ENCODE data around the gene NRTN.
"Not testable (repeated sequence)": the region's sequence is repeated elsewhere in the genome, so short reads cannot be mapped to it uniquely, and the experiment has no call there.

Gene NRTN, protein sequence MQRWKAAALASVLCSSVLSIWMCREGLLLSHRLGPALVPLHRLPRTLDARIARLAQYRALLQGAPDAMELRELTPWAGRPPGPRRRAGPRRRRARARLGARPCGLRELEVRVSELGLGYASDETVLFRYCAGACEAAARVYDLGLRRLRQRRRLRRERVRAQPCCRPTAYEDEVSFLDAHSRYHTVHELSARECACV

DNA sequence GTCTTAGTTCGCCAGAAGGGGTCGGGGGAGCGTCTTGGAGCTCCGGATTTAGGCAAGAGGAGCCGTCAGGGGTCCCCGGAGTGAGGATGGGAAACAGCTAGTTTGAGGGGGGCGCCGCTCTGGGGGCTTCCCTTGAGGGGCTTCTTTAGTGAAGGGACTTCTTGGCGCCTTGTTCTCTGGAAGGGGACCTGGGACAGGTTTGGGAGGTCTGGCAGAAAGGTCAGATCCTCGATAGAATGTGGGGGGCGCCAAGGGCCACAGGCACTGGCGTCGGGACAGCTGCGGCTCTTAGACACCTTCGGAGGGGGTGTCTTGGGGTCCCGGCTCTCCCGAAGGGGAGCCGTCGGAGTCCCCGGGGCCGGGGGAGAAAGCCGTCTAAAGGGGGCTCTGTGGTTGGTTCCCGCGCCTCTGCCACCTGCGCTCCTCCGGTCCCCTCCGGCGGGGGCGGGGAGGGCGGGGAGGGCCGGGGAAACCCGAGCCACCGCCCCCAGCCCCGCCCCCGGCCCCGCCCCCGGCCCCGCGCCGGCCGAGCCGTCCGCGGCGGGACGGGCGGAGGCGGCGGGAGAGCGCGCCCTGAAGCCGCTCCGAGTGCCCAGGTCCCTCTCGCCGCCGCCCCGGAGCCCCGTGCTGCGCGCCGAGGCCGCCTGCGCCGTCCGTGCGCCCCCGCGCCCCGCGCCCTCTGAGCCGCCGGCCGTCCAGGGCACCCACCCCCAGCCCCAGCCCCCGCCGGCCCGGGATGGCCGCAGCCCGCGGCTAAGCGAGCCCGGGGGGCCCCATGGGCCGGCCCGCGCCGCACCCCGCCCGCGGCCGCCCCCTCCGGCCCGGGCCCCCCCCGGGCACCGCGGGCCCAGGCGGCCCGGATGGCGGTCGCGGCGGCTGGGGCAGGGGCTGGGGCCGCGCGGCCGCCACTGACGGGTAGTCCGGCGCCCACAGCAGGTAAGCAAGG is at the start of gene NRTN:
NRTN (plus strand) TSS at position 552 of the 946 bp plus-strand sequence. CDS start 19,099 bp downstream, outside the sequence.
- DNase-seq: peak; percentile 47

GRCh38 chr19:5762608-5763217 is 42.2 kb upstream of the NRTN start:
- no peak for DNase-seq

DNA sequence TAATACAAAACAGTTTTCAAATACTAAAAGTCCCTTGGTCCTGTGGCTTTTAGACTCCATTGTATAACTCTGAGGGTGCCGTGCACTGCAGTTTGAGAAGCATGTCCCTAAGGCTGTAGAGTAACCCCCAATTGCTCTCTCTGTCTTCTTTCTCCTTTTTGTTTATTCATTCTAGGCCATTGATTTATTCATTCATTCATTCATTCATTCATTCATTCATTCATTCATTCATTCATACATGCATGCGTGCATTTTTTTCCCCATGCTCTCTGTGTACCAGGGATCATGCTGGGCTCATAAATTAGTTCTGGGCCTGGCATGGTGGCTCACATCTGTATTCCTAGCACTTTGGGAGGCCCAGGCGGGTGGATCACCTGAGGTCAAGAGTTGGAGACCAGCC is 39.6 kb upstream of the NRTN start:
- DNase-seq: no peak

GRCh38 chr19:5767949-5768348 is 36.9 kb upstream of the NRTN start:
- no peak for DNase-seq

DNA sequence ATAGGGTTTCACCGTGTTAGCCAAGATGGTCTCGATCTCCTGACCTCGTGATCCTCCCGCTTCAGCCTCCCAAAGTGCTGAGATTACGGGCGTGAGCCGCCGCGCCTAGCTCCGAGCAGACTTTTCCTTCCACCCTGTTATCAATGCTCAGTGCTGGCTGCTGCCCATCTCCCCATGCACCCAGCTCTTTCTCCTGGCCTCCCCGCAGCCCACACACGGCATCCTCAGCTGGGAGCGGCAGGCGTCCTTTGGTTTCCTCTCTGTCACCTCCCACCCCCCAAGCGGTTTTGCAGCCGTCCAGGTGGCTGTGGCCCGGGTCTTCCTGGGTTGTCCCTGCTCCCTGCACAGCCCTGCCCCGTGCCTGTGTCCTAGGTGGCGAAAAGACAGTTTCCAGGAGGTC is 32.5 kb upstream of the NRTN start:
- no peak for DNase-seq

- no peak for DNase-seq
Measured at GRCh38 chr19:5773276-5773675, 31.6 kb upstream of the NRTN start.

DNA sequence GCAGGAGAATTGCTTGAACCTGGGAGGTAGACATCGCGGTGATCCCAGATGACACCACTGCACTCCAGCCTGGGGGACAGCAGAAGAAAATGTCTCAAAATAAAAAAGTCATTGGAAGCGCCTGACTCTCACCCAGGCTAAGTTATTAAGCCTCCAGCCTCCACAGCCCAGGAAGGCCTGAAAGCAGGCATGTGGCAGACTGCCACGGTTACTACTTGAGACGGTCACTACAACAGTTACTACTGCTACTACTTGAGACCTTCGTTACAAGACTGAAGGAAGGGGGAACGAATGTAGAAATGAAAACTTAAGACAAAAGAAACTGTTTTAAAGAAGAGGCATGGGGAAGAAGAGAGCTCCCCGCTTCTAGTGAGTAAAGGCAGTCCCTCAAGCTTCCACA is 29.9 kb upstream of the NRTN start:
- no peak for DNase-seq

DNA sequence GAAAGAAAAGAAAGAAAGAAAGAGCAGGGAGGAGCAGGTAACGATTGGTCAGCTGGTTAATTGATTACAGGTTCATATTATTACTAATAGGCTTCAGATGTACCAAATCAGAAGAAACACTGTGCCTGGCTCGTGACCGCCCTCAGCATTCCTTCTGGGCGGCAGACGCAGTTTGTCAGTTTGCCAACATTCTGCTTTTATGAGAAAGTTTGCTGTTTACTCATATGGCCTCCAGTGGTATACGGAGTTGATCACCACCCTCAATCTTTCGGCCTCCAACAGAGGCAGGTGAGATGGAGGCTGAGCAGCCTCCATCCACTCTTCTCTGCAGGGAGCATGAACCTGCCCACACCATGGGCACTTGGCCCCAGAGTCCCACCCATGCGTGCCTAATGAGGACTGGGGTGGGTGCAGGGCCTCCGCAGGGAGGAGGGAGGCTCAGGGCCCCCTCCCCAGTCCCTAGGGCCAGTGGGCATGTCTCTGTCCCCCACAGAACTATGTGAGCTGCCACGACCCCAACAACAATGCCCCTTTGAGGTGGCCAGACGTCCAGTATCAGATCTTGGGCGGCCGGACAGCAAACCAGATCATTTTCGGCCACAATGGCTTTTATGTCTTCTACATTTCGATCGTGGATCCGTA is 29.1 kb upstream of the NRTN start:
- DNase-seq: no peak

DNA sequence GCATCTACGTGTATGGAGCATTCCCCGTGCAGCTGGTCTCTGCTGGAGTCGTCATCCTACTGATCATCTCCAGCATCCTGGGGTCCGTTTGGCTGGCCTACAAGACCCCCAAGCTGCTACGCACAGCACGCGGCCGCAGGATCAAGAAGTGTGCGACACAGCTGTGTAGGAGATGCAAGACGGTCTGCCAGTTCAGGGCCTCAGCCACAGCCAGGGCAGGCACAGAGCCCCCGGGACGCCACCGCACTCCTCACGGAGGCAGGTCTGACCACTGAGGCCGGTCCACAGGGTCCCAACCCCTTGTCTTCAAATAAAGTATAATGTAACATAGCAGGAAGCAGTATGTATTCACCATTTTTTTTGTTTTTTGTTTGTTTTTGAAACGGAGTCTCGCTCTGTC is 26.5 kb upstream of the NRTN start:
- DNase-seq: no peak

DNA sequence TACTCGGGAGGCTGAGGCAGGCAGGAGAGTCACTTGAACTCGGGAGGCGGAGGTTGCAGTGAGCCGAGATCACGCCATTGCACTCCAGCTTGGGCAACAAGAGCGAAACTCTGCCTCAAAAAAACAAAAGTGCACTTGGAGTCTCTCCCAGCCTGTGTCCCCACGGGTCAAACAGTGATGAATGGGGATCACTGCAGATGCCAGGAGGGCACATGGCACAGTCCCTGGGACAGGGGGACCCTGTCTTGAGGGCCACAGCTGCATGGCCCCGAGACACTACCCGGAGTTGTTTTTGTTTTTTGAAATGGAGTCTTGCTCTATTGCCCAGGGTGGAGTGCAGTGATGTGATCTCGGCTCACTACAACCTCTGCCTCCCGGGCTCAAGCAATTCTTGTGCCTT is 24.0 kb upstream of the NRTN start:
- not testable (repeated sequence) for DNase-seq

- no peak for DNase-seq
Measured at GRCh38 chr19:5782322-5782721, 22.5 kb upstream of the NRTN start.

DNA sequence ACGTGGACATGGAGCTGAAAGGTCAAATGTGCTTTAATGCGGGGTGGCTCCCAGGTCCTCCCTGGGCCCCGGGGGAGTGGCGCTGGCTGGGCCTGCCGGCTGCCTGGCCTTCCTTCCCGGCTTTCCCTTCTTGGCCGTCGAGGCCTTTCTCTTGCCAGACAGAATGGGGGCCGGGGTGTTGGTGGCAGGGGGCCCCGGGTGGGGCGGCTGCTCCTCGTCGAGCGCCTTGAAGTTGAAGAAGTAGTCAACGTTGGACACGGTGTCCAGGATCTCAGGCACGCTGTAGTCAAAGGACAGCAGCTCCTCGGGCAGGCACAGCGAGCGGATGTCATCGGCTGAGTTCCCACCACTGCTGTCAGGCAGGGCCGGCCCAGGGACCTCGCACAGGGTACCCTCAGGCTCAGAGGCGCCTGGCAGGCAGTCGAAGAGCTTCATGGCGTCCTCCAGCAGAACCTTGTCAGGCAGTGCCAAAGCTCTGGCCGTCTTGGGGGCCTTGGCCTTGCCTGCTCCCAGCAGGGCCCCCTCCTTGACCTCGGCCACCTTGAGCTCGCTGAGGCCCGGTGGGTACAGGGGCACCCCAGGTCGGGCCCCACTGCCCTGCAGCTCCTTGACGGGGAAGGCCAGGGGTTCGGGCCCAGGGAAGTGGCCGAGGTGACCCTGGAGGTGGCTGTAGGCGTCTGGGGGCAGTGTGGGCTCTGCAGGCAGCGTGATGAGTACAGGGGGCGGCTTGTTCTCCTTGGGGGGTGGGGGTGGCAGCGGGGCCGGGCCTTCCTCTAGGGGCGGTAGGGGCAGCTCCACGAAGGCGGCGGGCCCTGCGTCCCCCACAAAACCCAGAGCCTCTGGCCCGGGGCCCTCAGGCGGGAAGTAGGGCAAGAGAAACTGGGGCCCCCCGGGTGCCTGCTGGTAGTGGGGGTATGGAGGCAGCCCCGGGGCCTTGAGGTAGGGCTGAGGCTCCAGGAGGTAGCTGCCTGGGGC is 21.6 kb upstream of the NRTN start:
- DNase-seq: no peak

DNA sequence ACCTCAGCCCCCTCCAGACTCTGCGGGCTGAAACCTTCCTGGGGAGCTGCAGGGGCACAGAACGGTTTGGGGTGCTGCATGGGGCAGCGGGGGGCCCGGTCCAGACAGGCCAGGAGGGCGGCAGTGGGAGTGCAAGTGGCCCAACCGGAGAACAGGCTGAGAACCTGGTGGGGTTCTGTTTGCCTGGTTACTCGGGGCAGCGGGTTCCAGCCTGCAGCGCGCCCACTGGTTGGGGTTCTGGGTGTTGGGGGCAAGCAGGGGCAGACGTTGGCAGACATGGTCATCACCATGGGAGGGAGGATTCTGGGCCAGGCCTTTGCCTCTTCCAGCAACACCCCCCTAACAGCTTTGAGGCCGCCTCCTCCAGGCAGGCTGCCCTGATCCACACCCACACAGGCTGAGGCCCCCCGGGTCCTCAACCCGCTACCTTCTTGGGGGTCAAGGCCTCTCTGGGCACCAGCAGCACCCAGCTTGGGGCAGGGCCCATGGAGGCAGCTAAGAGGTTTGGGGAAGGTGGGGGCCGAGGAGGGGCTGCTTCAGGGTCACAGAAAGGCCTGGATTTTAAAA is 20.2 kb upstream of the NRTN start, which contains the start of gene PRR22:
PRR22 (minus strand) TSS at position 166 of the 567 bp plus-strand sequence; CDS start at position 80, 86 bp downstream.
- DNase-seq: no peak

DNA sequence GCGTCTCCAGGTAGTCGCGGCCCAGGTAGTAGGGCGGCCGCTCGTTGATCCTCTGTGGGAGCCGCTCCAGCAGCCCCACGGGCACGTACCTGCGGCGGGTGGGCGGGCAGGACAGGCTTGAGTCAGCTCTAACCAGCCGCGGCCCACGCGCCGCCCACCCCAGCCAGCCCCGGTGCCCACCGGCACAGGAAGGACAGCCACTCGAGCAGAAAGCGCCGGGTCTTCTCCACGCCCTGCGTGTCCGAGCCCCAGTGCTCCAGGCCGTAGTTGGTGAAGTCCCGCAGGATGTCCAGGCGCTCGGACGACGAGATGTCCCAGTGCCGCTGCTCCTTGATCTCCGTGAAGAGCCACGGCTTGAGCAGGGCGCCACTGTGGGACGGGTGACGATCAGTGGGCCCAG is 19.4 kb upstream of the NRTN start:
- no peak for DNase-seq

GRCh38 chr19:5786593-5787408 is 18.1 kb upstream of the NRTN start:
- no peak for DNase-seq

DNA sequence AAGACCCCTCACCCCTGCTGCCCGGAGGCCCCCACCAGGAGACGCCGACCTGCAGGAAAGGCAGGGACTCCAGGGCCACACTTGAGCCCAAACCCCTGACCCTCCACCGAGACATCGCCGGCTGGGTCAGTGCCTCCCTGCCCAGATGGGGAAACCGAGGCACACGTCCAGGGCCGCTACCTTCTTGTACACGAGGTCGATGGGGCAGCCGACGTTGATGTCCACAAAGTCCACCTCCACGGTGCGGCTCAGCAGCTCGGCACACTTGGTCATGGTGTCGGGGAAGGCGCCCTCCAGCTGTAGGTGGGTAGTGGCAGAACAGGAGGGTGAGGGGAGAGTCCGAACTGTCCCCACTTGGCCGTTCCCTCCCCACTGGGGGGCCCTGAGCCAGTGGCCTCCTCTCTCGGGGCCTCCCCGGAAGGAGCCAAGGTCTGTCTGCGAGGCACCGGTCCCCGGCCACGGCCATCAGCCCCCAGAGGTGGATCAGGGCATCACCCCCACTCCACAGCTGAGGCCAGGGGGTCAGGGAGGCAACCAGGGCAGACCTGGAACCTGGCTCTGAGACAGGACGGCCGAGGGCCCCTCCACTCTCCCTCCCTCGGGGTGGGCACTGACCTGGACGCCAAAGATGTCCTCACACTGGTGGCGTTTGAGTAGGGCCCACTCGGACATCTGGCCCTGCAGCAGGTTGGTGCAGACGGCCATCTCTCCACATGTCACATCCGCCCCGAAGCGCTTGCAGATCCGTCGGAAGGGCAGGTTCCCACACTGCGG is 17.3 kb upstream of the NRTN start:
- no peak for DNase-seq

DNA sequence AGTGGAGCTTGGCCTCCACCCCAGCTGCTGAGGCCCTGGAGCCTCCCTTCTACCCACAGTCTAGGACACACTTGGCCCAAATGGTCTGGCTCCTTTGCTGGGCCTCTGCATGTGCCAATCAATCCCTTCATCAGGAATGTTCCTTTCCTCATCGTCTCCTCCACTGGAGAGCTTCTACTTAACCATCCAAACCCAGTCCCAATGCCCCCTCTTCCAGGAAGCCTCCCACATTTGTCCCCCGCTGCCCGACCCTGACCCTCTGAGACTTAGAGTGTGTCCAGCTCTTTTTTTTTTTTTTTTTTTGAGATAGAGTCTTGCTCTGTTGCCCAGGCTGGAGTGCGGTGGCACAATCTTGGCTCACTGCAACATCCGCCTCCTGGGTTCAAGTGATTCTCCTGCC is 16.4 kb upstream of the NRTN start:
- DNase-seq: no peak

DNA sequence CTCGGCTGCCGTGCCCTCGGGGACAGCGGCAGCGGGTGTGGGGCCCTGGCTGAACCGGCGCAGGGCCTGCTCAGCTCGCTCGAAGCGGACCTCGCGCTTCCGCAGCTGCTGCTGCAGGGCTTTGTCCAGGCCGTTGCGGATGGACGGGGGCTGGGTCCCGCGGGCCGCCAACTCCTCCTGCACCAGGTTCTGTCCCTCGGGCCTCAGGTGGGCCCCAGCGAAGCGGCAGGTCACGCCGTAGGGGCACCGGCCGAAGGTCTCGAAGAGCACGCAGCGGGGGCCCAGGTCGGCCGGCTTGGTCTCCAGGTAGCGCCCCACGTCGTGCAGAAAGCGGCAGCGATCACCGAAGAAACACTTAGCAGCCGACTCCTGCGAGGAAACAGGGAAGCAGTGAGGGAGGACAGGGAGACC is 15.5 kb upstream of the NRTN start:
- no peak for DNase-seq

DNA sequence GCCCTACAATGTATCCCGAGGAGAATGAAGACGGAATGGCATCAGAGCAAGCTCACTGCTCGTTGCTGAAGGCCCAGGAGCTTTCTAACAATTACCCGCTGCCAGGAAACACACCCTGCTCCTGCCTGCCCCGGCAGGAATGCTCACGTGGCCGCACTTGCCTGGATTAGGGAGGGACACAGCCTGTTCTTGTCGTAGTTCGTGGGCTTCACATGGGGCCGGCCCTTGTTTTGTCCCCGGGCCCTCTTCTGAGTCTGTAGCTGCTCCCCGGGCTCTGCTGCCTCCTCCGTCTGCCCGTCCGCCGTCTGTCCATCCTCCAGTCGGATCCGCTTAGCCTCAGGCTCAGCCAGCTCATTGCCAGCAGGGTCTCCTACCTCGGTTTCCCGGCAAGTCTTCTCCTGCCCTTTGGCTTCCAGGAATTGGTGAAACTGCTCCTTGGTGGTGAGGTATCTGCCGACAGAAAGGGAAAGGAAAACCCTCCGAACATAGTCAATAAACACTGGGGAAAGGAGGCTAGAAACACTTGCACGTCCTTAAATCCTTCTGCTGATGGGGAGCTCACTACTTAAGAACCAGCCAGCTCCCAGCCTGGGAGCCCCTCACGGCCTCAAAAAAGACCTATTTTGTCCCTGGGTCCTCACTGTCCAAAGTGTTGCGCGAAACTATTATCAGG is 14.8 kb upstream of the NRTN start:
- DNase-seq: no peak
